Vagina (tissue), 2 donors: ENCODE results near the gene OVAAL.

ENCODE experiments used
- CTCF ChIP-seq, 3 experiments: fragments of 450-650 bp in 2 of 3; fragments of 200-600 bp in 1 of 3; sonication (generic) in 1 of 3; IDR thresholded peaks; one replicate each; pipeline ENCODE4 v1.5.1; 2017 to 2019; ENCODE audit warnings: antibody characterized with exemption in 3 of 3, mild to moderate bottlenecking in 2 of 3, moderate library complexity in 2 of 3
- POLR2A ChIP-seq, 2 donors: fragments of 450-650 bp; IDR thresholded peaks; one replicate each; pipeline ENCODE4 v1.6.1; 2017; ENCODE audit warnings: antibody characterized with exemption in 2 of 2, mild to moderate bottlenecking in 2 of 2, moderate library complexity in 2 of 2
- POLR2AphosphoS5 ChIP-seq, 2 donors: sonication (generic); formaldehyde crosslinking; IDR thresholded peaks; one replicate each; pipeline ENCODE4 v1.9.0; 2017; ENCODE audit warnings: antibody characterized with exemption in 2 of 2, mild to moderate bottlenecking in 2 of 2, low read depth in 1 of 2; ENCODE audit not compliant: insufficient read depth in 1 of 2

GRCh38 chr1:180551997-180552396 is 6.8 kb upstream of the OVAAL start:
- no peak for TF ChIP-seq CTCF (IDR thresholded peaks at IDR 0.05)
- no peak for TF ChIP-seq POLR2AphosphoS5 (IDR thresholded peaks at IDR 0.05; ENCODE audit: insufficient read depth in 1 of 2, low read depth in 1 of 2)
- no peak for TF ChIP-seq POLR2A (IDR thresholded peaks at IDR 0.05)
